Kidney epithelial cell (primary cell): ENCODE results near the gene NADK2. TPM values are rescaled to one million over a fixed set of nuclear protein-coding genes. Genes with fewer than 3 reads are reported as not detected.
"Not testable (repeated sequence)": the region's sequence is repeated elsewhere in the genome, so short reads cannot be mapped to it uniquely, and the experiment has no call there.

ENCODE experiments used
- DNase-seq: peaks from one replicate; pipeline ENCODE4 v3.0.0-alpha.2; 2010; ENCODE audit warnings: low read depth
- H3K27me3 ChIP-seq: 2 replicates; pipeline ENCODE4 v1.6.0; 2011; ENCODE audit warnings: low read length; ENCODE audit not compliant: control insufficient read depth, insufficient read depth
- H3K36me3 ChIP-seq: 2 replicates; pipeline ENCODE4 v1.5.1; 2011; ENCODE audit warnings: low read length; ENCODE audit not compliant: control insufficient read depth, insufficient read depth
- H3K4me3 ChIP-seq: 2 replicates; pipeline ENCODE4 v1.5.1; 2011; ENCODE audit warnings: low read depth, mild to moderate bottlenecking, control low read depth, low read length
- CTCF ChIP-seq: IDR thresholded peaks from 2 replicates; pipeline ENCODE4 v1.5.1; 2011; ENCODE audit warnings: mild to moderate bottlenecking, moderate library complexity, low read length, control low read depth, inconsistent platforms; ENCODE audit not compliant: insufficient read depth, poor library complexity, severe bottlenecking
- total RNA-seq: library from RNA; depleted of rRNA; stranded (reverse); fragments of >200 nt; gene quantifications from 2 replicates; pipeline ENCODE4 v1.2.3, GENCODE V29; 2015

Gene NADK2
- total RNA-seq, 1 donor from 2014 or later: 12.2 TPM

GRCh38 chr5:36208786-36209185, 32.9 kb downstream of the NADK2 start:
- H3K27me3 ChIP-seq: no peaks in the 10 kb centered on the region
- no peak for TF ChIP-seq CTCF
- DNase-seq: no peak
- no peak overlapping the region for H3K4me3 ChIP-seq
- no peaks in the 10 kb centered on the region for H3K36me3 ChIP-seq

GRCh38 chr5:36206913-36207312, 34.8 kb downstream of the NADK2 start:
- no peak for DNase-seq
- Histone ChIP-seq H3K27me3 (no peaks in the 10 kb centered on the region), H3K4me3 (no peak overlapping the region), H3K36me3 (no peaks in the 10 kb centered on the region)
- TF ChIP-seq CTCF: no peak

GRCh38 chr5:36205329-36205728, 36.4 kb downstream of the NADK2 start:
- no peak for DNase-seq
- no peak overlapping the region for H3K4me3 ChIP-seq
- no peak for TF ChIP-seq CTCF
- no peaks in the 10 kb centered on the region for H3K27me3 ChIP-seq
- H3K36me3 ChIP-seq: no peaks in the 10 kb centered on the region

DNA sequence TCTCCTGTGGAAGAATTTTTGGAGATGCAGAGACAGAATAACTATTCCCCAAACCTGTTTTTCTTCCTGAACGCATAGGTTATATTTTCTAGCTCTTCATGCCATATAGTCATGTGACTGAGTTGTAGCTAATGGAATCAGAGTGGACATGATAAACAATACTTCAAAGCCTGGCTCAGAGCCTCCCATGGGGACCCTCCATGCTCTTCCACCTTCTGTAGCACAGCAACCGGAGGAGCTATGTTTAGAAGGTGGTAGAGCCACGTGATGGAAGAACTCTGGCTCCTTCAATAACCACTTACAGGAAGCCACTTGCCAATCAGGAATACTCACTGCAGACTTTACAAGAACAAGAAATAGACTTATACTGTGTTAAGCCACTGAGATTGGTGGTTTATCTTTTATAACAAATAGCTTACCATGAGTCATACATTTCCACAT, 39.2 kb downstream of the NADK2 start:
- no peak for TF ChIP-seq CTCF
- no peak for DNase-seq
- H3K4me3 ChIP-seq: no peak overlapping the region
- no peaks in the 10 kb centered on the region for H3K27me3 ChIP-seq
- H3K36me3 ChIP-seq: no peaks in the 10 kb centered on the region

DNA sequence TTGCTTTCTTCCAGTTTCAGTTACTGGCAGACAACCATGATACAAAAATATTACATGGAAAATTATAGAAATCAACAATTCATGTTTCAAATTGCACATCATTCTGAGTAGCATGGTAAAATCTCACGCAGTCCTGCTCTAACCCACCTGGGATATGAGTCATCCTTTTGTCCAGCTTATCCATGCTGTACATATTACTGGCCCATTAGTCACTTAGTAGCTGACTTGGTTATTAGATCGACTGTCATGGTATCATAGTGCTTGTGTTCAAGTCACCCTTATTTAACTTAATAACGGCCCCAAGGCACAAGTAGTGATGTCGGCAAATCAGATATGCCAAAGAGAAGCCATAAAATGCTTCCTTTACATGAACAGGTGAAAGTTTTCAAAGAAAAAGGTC, 41.2 kb downstream of the NADK2 start:
- DNase-seq: peak; percentile 32

GRCh38 chr5:36199620-36200019, 42.1 kb downstream of the NADK2 start:
- no peak for DNase-seq
- no peaks in the 10 kb centered on the region for H3K36me3 ChIP-seq
- TF ChIP-seq CTCF: no peak
- H3K27me3 ChIP-seq: no peaks in the 10 kb centered on the region
- no peak overlapping the region for H3K4me3 ChIP-seq

More for the DNA sequence above, 41.2 kb downstream of the NADK2 start:
- Histone ChIP-seq H3K36me3 (no peaks in the 10 kb centered on the region), H3K4me3 (no peak overlapping the region), H3K27me3 (no peaks in the 10 kb centered on the region)
- no peak for TF ChIP-seq CTCF

DNA sequence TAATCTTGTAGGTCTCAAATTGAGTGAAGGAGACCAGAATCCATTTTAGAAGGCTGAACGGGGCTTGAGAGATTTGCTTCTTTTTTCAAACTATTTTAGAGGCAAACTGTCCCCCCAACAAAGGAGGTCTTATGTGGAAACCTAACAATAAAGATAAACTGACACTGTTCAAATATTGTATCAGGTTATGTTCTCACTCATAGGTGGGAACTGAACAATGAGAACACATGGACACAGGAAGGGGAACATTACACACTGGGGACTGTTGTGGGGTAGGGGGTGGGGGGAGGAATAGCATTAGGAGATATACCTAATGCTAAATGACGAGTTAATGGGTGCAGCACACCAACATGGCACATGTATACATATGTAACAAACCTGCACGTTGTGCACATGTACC, 42.9 kb downstream of the NADK2 start:
- DNase-seq, H3K27me3 ChIP-seq, H3K4me3 ChIP-seq, H3K36me3 ChIP-seq: not testable (repeated sequence)
